ENCODE results near the gene SLC22A12. TPM values are rescaled to one million over a fixed set of nuclear protein-coding genes. Genes with fewer than 3 reads are reported as not detected.
A peak's percentile ranks its signal among the peaks of the same experiment; 100 is the strongest.

The SLC22A12 gene
- total RNA-seq, 1 experiment from 2014 or later, result not detected

GRCh38 chr11:64624883-64625481, 34.0 kb downstream of the SLC22A12 start:
- DNase-seq (ENCODE audit: low read depth), result no peak

GRCh38 chr11:64626637-64627036, 35.6 kb downstream of the SLC22A12 start:
- no peak for DNase-seq (ENCODE audit: low read depth)

- no peak for DNase-seq (ENCODE audit: low read depth)
These were observed 36.4 kb downstream of the SLC22A12 start for GRCh38 chr11:64627371-64627770.

- DNase-seq (ENCODE audit: low read depth), result no peak
These were observed 37.6 kb downstream of the SLC22A12 start for GRCh38 chr11:64628596-64628995.

GRCh38 chr11:64629103-64629502, 38.1 kb downstream of the SLC22A12 start:
- no peak for DNase-seq (ENCODE audit: low read depth)

GRCh38 chr11:64629796-64630562, 39.0 kb downstream of the SLC22A12 start:
- DNase-seq (ENCODE audit: low read depth), result no peak

GRCh38 chr11:64631675-64632074, 40.7 kb downstream of the SLC22A12 start:
- DNase-seq (ENCODE audit: low read depth), result no peak

- no peak for DNase-seq (ENCODE audit: low read depth)
These were observed 41.2 kb downstream of the SLC22A12 start for GRCh38 chr11:64632237-64632636.

- DNase-seq (ENCODE audit: low read depth), result no peak
These were observed 41.6 kb downstream of the SLC22A12 start for GRCh38 chr11:64632654-64633053.

GRCh38 chr11:64633555-64634159, 42.6 kb downstream of the SLC22A12 start:
- no peak for DNase-seq (ENCODE audit: low read depth)

- no peak for DNase-seq (ENCODE audit: low read depth)
These were observed 46.5 kb downstream of the SLC22A12 start for GRCh38 chr11:64637334-64638017.

GRCh38 chr11:64638018-64638665, 47.1 kb downstream of the SLC22A12 start:
- DNase-seq (ENCODE audit: low read depth), result peak; percentile 13

GRCh38 chr11:64638829-64639228, 47.8 kb downstream of the SLC22A12 start:
- DNase-seq (ENCODE audit: low read depth), result no peak

GRCh38 chr11:64639885-64640284, 48.9 kb downstream of the SLC22A12 start:
- no peak for DNase-seq (ENCODE audit: low read depth)

- DNase-seq (ENCODE audit: low read depth), result no peak
These were observed 50.8 kb downstream of the SLC22A12 start for GRCh38 chr11:64641596-64642417.

GRCh38 chr11:64642418-64642735, 51.4 kb downstream of the SLC22A12 start:
- no peak for DNase-seq (ENCODE audit: low read depth)

- DNase-seq (ENCODE audit: low read depth), result no peak
These were observed 51.8 kb downstream of the SLC22A12 start for GRCh38 chr11:64642871-64643255.

GRCh38 chr11:64643256-64643881, 52.3 kb downstream of the SLC22A12 start:
- DNase-seq (ENCODE audit: low read depth), result no peak

- no peak for DNase-seq (ENCODE audit: low read depth)
These were observed 53.1 kb downstream of the SLC22A12 start for GRCh38 chr11:64643920-64644646.

GRCh38 chr11:64644647-64645275, 53.7 kb downstream of the SLC22A12 start:
- no peak for DNase-seq (ENCODE audit: low read depth)
